GM12878 (cell line): ENCODE data around the gene TAMALIN. TPM values are rescaled to one million over a fixed set of nuclear protein-coding genes. Genes with fewer than 3 reads are reported as not detected.

Experiments used
- ATAC-seq: fragments of 200-7000 bp; cut with Tn5 transposase; 3 replicates; pipeline ENCODE4 v1.9.1; 2020; ENCODE audit warnings: mild to moderate bottlenecking, moderate library complexity
- BruUV-seq: library from RNA; stranded (reverse); fragments of 400-500 nt; replicated peaks from 2 replicates; lab custom pipeline; 2021; lab: Mats Ljungman, UMichigan
- CTCF ChIA-PET: fragments of 300-600 bp; sonication (Branson Sonifier 250); formaldehyde crosslinking; extraction: SDS; loops from one replicate; lab custom pipeline; 2021; ENCODE audit warnings: inconsistent platforms; lab: Yijun Ruan, JAX
- POLR2A ChIA-PET: fragments of 350-600 bp; formaldehyde crosslinking; extraction: SDS; loops from one replicate; lab custom pipeline; 2021; ENCODE audit warnings: inconsistent platforms; lab: Charles Lee
- RAD21 ChIA-PET: fragments of 300-600 bp; sonication (Branson Sonifier 250); formaldehyde crosslinking; loops from one replicate; lab custom pipeline; 2023; ENCODE audit warnings: antibody characterized with exemption; ENCODE audit not compliant: unreplicated experiment; lab: Charles Lee
- SMC1A ChIA-PET: fragments of 300-600 bp; sonication (Branson Sonifier 250); formaldehyde crosslinking; loops from one replicate; lab custom pipeline; 2023; ENCODE audit not compliant: unreplicated experiment, uncharacterized antibody; lab: Charles Lee
- DNase-seq: peaks from one replicate; pipeline ENCODE4 v3.0.0-alpha.2; 2011; ENCODE audit warnings: low read depth, low spot score
- FAIRE-seq: peaks from 3 replicates; lab custom pipeline; 2011; peaks lifted over from hg19 to GRCh38; lab: Jason Lieb, UNC
- H2AFZ ChIP-seq: 2 replicates; pipeline ENCODE4 v1.6.0; 2011; ENCODE audit warnings: low read depth, low read length, control low read depth; ENCODE audit not compliant: control insufficient read depth
- H3K27ac ChIP-seq: 2 replicates; pipeline ENCODE4 v1.5.1; 2011; ENCODE audit warnings: control low read depth; ENCODE audit not compliant: control insufficient read depth, insufficient read depth
- H3K27me3 ChIP-seq, 2 experiments: replicated peaks in 1 of 2; 2 replicates each; pipeline versions ENCODE4 v1.6.0 to v1.6.1; 2011; ENCODE audit warnings: low read length in 1 of 2; ENCODE audit not compliant: control insufficient read depth in 2 of 2, insufficient read depth in 2 of 2
- H3K36me3 ChIP-seq, 2 experiments: 2 replicates each; pipeline ENCODE4 v1.5.1; 2011; ENCODE audit warnings: low read length in 1 of 2; ENCODE audit not compliant: control insufficient read depth in 2 of 2, insufficient read depth in 2 of 2
- H3K4me1 ChIP-seq: 2 replicates; pipeline ENCODE4 v1.6.1; 2011; ENCODE audit warnings: mild to moderate bottlenecking, low read length, moderate library complexity, mixed read lengths; ENCODE audit not compliant: control insufficient read depth, insufficient read depth
- H3K4me2 ChIP-seq: 2 replicates; pipeline ENCODE4 v1.6.0; 2011; ENCODE audit warnings: control low read depth; ENCODE audit not compliant: control insufficient read depth, insufficient read depth
- H3K4me3 ChIP-seq: fragments of 200-600 bp; sonication (generic); 2 replicates; pipeline ENCODE4 v1.5.1; 2016
- H3K79me2 ChIP-seq: 2 replicates; pipeline ENCODE4 v1.6.0; 2011; ENCODE audit warnings: low read length; ENCODE audit not compliant: control insufficient read depth, insufficient read depth
- H3K9ac ChIP-seq: 2 replicates; pipeline ENCODE4 v1.8.0; 2011; ENCODE audit warnings: low read length, control low read depth, mixed read lengths; ENCODE audit not compliant: control insufficient read depth, insufficient read depth
- H3K9me3 ChIP-seq: replicated peaks from 3 replicates; pipeline ENCODE4 v1.5.1; 2011; ENCODE audit warnings: mild to moderate bottlenecking, low read length; ENCODE audit not compliant: control insufficient read depth, insufficient read depth
- H4K20me1 ChIP-seq: 2 replicates; pipeline ENCODE4 v1.6.0; 2011; ENCODE audit not compliant: control insufficient read depth, insufficient read depth
- BACH1 ChIP-seq: fragments of 450-650 bp; IDR thresholded peaks from 2 replicates; pipeline ENCODE4 v1.6.1; 2017; ENCODE audit warnings: mild to moderate bottlenecking, borderline replicate concordance
- FOXM1 ChIP-seq: IDR thresholded peaks from 2 replicates; pipeline ENCODE4 v1.6.1; 2012; ENCODE audit warnings: low read depth, mild to moderate bottlenecking, inconsistent platforms, low read length, moderate library complexity
- PAX8 ChIP-seq: fragments of 450-650 bp; IDR thresholded peaks from 2 replicates; pipeline ENCODE4 v1.6.1; 2017; ENCODE audit warnings: mild to moderate bottlenecking, moderate library complexity
- SMAD5 ChIP-seq: IDR thresholded peaks from 2 replicates; pipeline ENCODE4 v1.6.1; 2016; ENCODE audit warnings: antibody characterized with exemption, low read depth
- USF2 ChIP-seq: IDR thresholded peaks from 2 replicates; pipeline ENCODE4 v1.6.1; 2011; ENCODE audit warnings: low read depth, low read length, improper control_type of control experiment, borderline replicate concordance
- ZZZ3 ChIP-seq: IDR thresholded peaks from 2 replicates; pipeline ENCODE4 v1.6.1; 2011; ENCODE audit warnings: low read depth; ENCODE audit not compliant: control insufficient read depth, insufficient read length
- WGBS: methylation state at CpG from one replicate; pipeline ENCODE4 v1.1.6; 2016; ENCODE audit warnings: low lambda C conversion rate; ENCODE audit not compliant: insufficient replicate concordance, insufficient coverage; ENCODE audit errors: missing lambda C conversion rate; 5-methylcytosine and 5-hydroxymethylcytosine counted together
- in situ Hi-C: fragments of 300-500 bp; cut with MboI; formaldehyde crosslinking; loops from 9 replicates; pipeline ENCODE4 v1.14.3; 2018; ENCODE audit warnings: mixed read lengths
- intact Hi-C: fragments of 100-400 bp; cut with micrococcal nuclease; formaldehyde crosslinking; loops from one replicate; pipeline ENCODE4 v1.14.2; 2022; ENCODE audit not compliant: unreplicated experiment
- polyA plus RNA-seq, 11 experiments: library from polyadenylated mRNA; depleted of rRNA in 4 of 11; unstranded in 6 of 11; stranded (reverse) in 5 of 11; fragments of >200 nt; fragmentation: Nextera tagmentation in 4 of 11; fragmentation: Illumina TruSeq in 1 of 11; extraction: Ambion mirVana in 4 of 11; extraction: Trizol in 1 of 11; gene quantifications; 1 replicate in 1 of 11; 2 replicates in 10 of 11; pipeline versions ENCODE4 v1.2.1 to v1.2.3, GENCODE V29; 2011 to 2016; ENCODE audit warnings: inconsistent platforms in 2 of 11, missing spikeins in 2 of 11, low read depth in 1 of 11
- total RNA-seq, 4 experiments: library from RNA; depleted of rRNA in 3 of 4; stranded (reverse); fragments of >200 nt in 3 of 4; fragmentation: Illumina TruSeq in 1 of 4; extraction: Trizol in 1 of 4; gene quantifications; 2 replicates each; pipeline versions ENCODE4 v1.2.1 to v1.2.3, GENCODE V29; 2013 to 2021

TAMALIN gene
- total and polyA plus RNA-seq, 10 of the 15 experiments (the other 5 are each of a cell fraction or from before 2014, with no cell fraction given): 0.09 to 0.58 (median 0.19) TPM; not detected in 4

DNA sequence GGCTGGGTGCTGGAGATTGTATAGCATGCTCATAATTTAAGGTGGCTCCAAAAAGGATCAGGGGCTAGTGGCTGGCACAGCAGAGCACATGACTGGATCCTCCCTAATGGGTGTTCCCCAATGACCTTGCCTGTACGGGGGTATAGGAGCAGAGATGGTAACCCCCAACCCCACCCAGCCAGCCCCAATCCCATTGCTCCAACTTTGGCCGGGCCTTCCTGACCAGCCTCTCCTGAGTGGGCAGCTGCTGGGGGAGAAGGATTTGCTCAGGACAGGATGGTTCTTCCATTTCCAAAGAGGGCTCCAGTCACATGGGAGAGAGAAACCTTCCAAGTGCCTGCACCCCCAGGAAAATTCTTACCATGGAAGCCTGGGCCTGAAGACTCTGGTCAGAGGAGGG, 29.2 kb downstream of the TAMALIN start:
- ChIA-PET SMC1A (interaction anchor here (1.8 kb wide), 1 partner anchor 10 kb away, joined by 8 read pairs; no protein-coding TSS in a partner anchor), CTCF (interaction anchor here (1.0 to 5.9 kb wide), 4 partner anchors 8 to 33 kb away, joined by 3 to 33 read pairs (median 16); no protein-coding TSS in a partner anchor), RAD21 (interaction anchor here (0.9 to 4.0 kb wide), 5 partner anchors 10 to 46 kb away, joined by 3 to 15 read pairs (median 4); partner anchors contain the start of gene NR4A1), POLR2A (interaction anchor here (6.0 kb wide), 1 partner anchor 15 kb away, joined by 24 read pairs; the partner anchor contains the start of gene NR4A1)
- Histone ChIP-seq H3K4me1 (peaks cover 17% of the 10 kb centered on the region), H3K79me2 (no peaks in the 10 kb centered on the region), H3K4me3 (no peak overlapping the region), H3K9me3 (no peaks in the 10 kb centered on the region), H3K4me2 (no peak overlapping the region), H3K36me3 (no peaks in the 10 kb centered on the region), H3K27me3 (no peaks in the 10 kb centered on the region; a peak in 1 of 4 replicates), H4K20me1 (no peaks in the 10 kb centered on the region), H2AFZ (no peak overlapping the region), H3K9ac (no peak overlapping the region), H3K27ac (no peak overlapping the region)
- DNase-seq: no peak
- FAIRE-seq: no peak
- 75% methylated on average over 2 of the region's 2 CpGs for WGBS
- in situ Hi-C loops (no loop called here), intact Hi-C loops (no loop called here)
- BruUV-seq: no TSS peak
- no peak for ATAC-seq
- TF ChIP-seq BACH1 (no peak), USF2 (no peak), PAX8 (no peak), FOXM1 (no peak), SMAD5 (no peak), ZZZ3 (no peak)
